Fibroblast of skin of left quadriceps (primary cell): ENCODE measurements around the gene CEL.
A peak's percentile ranks its signal among the peaks of the same experiment; 100 is the strongest.
"Not testable (repeated sequence)": the region's sequence is repeated elsewhere in the genome, so short reads cannot be mapped to it uniquely, and the experiment has no call there.

ENCODE experiments used
- DNase-seq, 2 experiments: peaks; one replicate each; pipeline ENCODE4 v3.0.0-alpha.2; 2013; ENCODE audit warnings: low read depth in 2 of 2

CEL gene

GRCh38 chr9:133061764-133062145, at the start of gene CEL:
CEL (plus strand) TSS chr9:133061981; CDS start chr9:133062003, 22 bp downstream.
- DNase-seq: not testable (repeated sequence)

- DNase-seq: no peak
These were observed 47.1 kb upstream of the CEL start for GRCh38 chr9:133014696-133015095.

GRCh38 chr9:133023117-133023890, 38.5 kb upstream of the CEL start:
- DNase-seq: no peak

- DNase-seq: no peak
These were observed 35.4 kb upstream of the CEL start for GRCh38 chr9:133026426-133026825.

- no peak for DNase-seq
These were observed 34.6 kb upstream of the CEL start for GRCh38 chr9:133027134-133027533.

GRCh38 chr9:133028221-133028620, 33.6 kb upstream of the CEL start:
- DNase-seq: no peak

- no peak for DNase-seq
These were observed 31.8 kb upstream of the CEL start for GRCh38 chr9:133029994-133030316.

- peak; percentile 99 for DNase-seq
These were observed 31.3 kb upstream of the CEL start, which contains the start of gene GTF3C5 for GRCh38 chr9:133030317-133031129. GTF3C5 (plus strand) TSS chr9:133030997; CDS start chr9:133031012, 15 bp downstream.

GRCh38 chr9:133031130-133031422, 30.7 kb upstream of the CEL start:
- no peak for DNase-seq

GRCh38 chr9:133031496-133031911, 30.3 kb upstream of the CEL start:
- no peak for DNase-seq

GRCh38 chr9:133032171-133032570, 29.6 kb upstream of the CEL start:
- DNase-seq: no peak

GRCh38 chr9:133035669-133036068, 26.1 kb upstream of the CEL start:
- no peak for DNase-seq

GRCh38 chr9:133037775-133038515, 23.8 kb upstream of the CEL start:
- no peak for DNase-seq

GRCh38 chr9:133040892-133041479, 20.8 kb upstream of the CEL start:
- DNase-seq: peak; percentile 9 to 15

- DNase-seq: no peak
These were observed 19.8 kb upstream of the CEL start for GRCh38 chr9:133041958-133042357.

GRCh38 chr9:133042676-133043075, 19.1 kb upstream of the CEL start:
- no peak for DNase-seq

GRCh38 chr9:133043449-133044035, 18.2 kb upstream of the CEL start:
- no peak for DNase-seq

GRCh38 chr9:133044125-133044524, 17.7 kb upstream of the CEL start:
- DNase-seq: no peak

- DNase-seq: no peak
These were observed 17.1 kb upstream of the CEL start for GRCh38 chr9:133044661-133045060.

GRCh38 chr9:133045132-133045531, 16.6 kb upstream of the CEL start:
- DNase-seq: no peak

- DNase-seq: no peak
These were observed 15.4 kb upstream of the CEL start for GRCh38 chr9:133046196-133046899.
